Stimulated activated CD8-positive, alpha-beta memory T cell treated with anti-CD3 and anti-CD28 coated beads, Interleukin-2, amount 100 ng/mL, for 1 hour (primary cell): ENCODE results near the gene ANKRD13C.

Experiments used
- DNase-seq, 2 donors: peaks; one replicate each; pipeline ENCODE4 v3.0.0-alpha.2; 2020; ENCODE audit warnings: low read depth in 2 of 2

Gene ANKRD13C

DNA sequence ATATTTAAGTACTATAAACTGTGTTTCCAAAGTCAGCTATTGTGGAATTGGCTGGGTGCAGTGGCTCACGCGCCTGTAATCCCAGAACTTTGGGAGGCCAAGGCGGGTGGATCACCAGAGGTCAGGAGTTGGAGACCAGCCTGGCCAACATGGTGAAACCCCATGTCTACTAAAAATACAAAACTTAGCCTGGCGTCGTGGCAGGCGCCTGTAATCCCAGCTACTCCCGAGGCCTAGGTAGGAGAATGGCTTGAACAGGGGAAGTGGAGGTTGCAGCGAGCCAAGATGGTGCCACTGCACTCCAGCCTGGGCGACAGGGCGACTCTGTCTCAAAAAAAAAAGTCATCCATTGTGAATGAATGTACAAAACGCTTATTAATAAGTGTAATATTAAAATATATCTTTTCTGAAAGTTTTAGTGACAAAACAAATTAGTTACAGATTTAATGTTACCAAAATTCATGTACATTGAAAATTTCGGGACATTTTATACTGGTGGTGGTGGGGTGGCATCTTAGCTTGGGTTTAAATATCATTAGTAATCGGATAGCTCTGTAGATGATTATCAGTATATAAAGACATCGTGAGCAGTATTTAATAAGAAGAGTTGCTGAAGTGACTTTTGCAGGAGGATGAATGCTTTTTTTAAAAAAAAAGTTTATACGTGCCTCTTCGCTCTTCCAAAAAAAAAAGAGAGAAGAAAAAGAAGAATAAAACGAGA lies 133.8 kb downstream of the ANKRD13C start:
- no peak for DNase-seq

DNA sequence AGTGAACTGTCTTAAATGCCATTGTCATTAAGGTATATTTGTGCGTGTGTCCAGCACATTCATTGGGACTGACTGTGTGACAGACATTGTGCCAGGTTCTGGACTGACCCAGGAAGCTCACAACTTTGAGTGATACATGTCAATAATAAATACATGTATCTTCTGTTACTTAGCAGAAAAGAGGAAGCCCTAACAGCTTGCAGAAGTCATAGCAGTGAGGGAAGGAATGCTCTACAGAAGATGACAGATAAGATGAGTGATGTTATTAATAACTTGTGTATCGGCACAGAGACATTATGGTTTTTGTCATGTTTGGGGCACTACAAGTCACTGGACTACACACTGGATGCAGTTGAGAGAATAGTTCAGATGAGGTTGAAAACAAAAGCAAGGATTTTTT lies 134.5 kb downstream of the ANKRD13C start:
- DNase-seq, result no peak

DNA sequence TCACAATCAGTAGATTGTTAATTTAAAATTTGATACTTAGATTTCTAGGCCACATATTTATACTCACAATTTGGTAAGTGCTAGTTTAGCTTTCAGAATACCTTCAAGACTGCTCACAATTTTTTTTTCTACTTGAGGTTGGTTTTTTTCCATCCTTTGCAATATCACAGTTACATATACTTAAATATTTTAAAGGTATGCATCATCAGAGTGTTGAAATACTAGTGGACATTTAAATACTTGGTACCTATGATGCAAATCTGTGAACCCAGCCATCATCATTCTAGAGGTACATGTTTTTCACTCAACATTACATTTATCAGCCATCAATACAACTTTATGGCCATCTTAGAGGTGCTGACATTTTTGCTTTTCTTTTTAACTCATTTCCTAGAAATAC lies 143.0 kb downstream of the ANKRD13C start:
- no peak for DNase-seq

DNA sequence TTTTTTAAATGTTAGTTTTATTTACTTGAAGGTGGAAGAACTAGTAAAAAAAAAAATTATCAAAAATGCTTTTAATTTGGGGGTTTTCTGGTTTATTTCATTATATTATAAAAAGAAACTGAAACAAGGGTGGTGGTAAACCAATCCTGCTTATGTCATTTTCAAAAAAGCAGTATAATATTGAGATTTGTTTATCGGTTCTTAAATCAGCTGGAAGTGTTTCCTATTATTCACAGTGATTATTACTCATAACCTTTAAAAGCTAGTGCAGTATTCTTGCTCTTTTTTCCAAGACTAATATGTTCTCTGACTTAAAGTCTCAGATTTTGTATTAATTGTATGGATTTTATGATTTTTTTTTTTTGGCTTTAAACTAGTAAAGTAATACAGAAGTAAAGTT lies 143.7 kb downstream of the ANKRD13C start:
- DNase-seq, result no peak
